GM12892 (cell line): ENCODE measurements around the gene DAO.
A peak's percentile ranks its signal among the peaks of the same experiment; 100 is the strongest.
"Not testable (repeated sequence)": the region's sequence is repeated elsewhere in the genome, so short reads cannot be mapped to it uniquely, and the experiment has no call there.

ENCODE experiments used
- DNase-seq: peaks from one replicate; pipeline ENCODE4 v3.0.0; 2011; ENCODE audit not compliant: insufficient read length
- FAIRE-seq: peaks from 2 replicates; lab custom pipeline; 2011; peaks lifted over from hg19 to GRCh38; lab: Jason Lieb, UNC
- POLR2A ChIP-seq: IDR thresholded peaks from 2 replicates; pipeline ENCODE4 v1.6.1; 2011; ENCODE audit warnings: low read depth, low read length, control low read depth
- POLR2AphosphoS5 ChIP-seq: IDR thresholded peaks from 2 replicates; pipeline ENCODE4 v1.6.1; 2011; ENCODE audit warnings: low read depth, low read length, control low read depth
- TAF1 ChIP-seq: IDR thresholded peaks from 2 replicates; pipeline ENCODE4 v1.6.1; 2011; ENCODE audit warnings: low read depth, mild to moderate bottlenecking, control low read depth, low read length, borderline replicate concordance

Gene DAO

DNA sequence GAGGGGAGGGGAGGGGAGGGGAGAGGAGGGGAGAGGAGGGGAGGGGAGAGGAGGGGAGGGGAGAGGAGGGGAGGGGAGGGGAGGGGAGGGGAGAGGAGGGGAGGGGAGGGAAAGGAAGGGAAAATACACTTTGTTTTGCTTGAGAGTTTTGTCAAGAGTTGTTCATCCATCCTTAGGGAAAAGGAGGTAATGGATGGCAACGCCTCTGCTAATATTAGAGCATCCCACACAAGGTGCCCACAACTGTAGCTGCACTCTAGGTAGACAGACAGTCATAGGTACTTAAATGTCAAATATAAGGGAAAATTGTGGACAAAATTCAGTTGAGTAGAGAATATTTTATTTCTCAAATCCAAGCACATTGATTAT, 20.0 kb upstream of the DAO start:
- FAIRE-seq, result no peak

DNA sequence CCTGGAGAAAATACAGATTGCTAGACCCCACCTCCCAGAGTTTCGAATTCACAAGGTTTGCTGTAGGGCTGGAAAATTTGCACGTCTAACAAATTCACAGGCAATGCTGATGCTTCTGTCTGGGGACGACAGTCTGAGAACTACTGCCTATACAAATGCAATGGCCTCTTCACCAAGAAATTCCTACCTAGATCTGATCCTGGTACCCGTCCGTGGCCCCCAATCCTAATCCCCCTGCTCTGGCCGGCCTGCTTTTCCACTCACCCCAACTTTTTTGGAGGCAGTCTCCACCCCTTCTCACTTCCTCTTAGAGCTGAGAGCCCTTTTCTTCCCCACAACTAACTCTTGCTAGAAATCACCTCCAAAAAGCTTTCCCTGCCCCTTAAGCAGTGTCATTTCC, 19.4 kb upstream of the DAO start:
- FAIRE-seq, result peak; percentile 27
- no peak for TF ChIP-seq TAF1
- TF ChIP-seq POLR2A, result no peak
- TF ChIP-seq POLR2AphosphoS5, result no peak
- DNase-seq, result no peak

More for the DNA sequence above, 20.0 kb upstream of the DAO start:
- TF ChIP-seq TAF1 (no peak), POLR2A (no peak), POLR2AphosphoS5 (no peak)
- no peak for DNase-seq

DNA sequence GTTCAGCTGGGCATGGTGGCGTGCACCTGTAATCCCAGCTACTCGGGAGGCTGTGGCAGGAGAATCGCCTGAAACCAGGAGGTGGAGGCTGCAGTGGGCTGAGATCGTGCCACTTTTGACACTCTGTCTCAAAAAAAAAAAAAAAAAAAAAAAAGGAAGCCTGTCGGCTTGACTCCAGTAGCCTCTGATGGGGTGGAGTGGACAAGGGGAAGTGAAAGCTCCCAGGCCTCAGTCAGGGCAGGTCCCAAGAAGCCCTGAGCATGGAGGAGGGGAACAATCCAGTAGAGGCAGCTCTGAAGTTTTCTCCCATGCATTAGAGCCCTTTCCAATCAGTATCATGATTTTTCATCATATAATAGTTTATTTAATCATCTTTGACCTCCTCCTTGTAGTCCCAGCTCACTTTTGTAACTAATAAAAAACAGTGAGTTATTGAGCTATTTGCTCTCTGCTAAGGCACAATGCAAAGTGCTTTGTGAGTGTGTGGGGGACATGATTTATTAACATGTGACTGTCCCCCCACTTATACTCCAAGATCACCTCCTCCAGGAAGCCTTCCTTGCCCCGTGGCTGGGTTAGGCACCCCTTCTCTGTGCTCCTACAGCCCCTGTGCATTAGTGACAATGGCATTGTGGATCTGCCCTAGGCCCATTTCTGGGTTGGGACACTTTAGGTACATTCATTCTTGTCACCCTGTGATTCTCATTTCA, 17.9 kb upstream of the DAO start:
- no peak for DNase-seq
- peak; percentile 70 for FAIRE-seq
- TF ChIP-seq POLR2AphosphoS5 (no peak), TAF1 (no peak), POLR2A (no peak)

DNA sequence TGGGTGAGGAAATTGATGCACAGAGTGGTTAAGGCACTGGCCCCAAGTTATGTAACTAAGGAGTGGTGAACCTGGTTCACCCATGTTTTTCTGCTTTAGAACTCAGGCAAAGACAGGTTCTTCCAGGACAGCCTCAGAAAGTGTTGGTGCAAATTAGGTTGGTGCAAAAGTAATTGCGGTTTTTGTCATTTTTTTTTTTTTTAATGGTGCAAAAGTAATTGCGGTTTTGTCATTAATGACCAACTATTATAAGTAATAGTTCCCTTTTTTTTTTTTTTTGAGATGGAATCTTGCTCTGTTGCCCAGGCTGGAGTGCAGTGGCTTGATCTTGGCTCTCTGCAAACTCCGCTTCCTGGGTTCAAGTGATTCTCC, 17.3 kb upstream of the DAO start:
- TF ChIP-seq POLR2A (no peak), TAF1 (no peak), POLR2AphosphoS5 (no peak)
- FAIRE-seq, result no peak
- DNase-seq, result no peak

DNA sequence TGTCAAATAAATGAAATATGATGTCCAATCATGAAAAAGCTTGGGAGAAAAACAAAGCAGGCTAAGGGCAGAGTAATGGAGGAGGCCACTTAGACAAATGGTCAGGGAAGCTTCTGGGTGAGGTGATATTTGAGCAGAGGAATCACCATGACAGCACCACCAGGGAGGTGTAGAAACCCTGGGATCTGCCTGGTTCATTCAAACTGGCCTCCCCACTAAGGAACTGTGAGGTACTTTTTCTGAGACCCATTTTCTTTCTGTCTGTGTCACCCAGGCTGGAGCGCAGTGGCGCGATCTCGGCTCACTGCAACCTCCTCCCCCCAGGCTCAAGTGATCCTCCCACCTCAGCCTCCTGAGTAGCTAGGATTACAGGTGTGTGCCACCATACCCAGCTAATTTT, 14.7 kb upstream of the DAO start:
- DNase-seq, result no peak
- FAIRE-seq, result no peak
- TF ChIP-seq TAF1 (no peak), POLR2AphosphoS5 (no peak), POLR2A (no peak)

DNA sequence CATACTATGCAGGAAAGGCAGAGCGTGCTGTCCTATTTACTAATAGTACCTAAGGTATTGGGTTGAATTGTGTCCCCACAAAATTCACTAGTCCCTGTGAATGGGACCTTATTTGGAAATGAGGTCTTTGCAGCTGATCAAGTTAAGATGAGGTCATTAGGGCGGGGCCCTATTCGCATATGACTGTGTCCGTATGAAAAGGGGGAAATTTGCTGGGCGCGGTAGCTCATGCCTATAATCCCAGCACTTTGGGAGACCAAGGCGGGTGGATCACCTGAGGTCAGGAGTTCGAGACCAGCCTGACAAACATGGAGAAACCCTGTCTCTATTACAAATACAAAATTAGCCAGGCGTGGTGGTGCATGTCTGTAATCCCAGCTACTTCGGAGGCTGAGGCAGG, 13.8 kb upstream of the DAO start:
- FAIRE-seq, result not testable (repeated sequence)

DNA sequence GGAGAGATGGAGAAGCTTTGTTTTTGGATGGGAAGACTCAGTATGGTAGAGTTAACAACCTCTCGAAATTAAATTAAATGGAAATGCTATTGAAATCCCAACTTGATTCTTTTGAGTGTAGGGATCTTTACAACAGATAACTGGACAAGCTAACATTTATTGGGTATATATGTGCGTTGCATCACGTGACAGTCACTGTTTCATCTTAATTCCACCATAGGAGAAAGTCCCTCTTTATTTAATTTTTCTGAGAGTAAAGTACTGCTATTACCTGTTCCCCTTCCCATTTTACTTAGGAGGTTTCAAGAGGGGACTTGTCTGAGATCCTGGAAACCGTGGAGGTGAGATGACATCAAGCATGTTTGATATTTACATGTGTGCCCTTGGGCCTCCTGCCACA, 11.1 kb upstream of the DAO start:
- FAIRE-seq (no peak), DNase-seq (no peak)
- no peak for TF ChIP-seq POLR2A
- no peak for TF ChIP-seq POLR2AphosphoS5
- TF ChIP-seq TAF1, result no peak

More for the DNA sequence above, 13.8 kb upstream of the DAO start:
- not testable (repeated sequence) for DNase-seq

DNA sequence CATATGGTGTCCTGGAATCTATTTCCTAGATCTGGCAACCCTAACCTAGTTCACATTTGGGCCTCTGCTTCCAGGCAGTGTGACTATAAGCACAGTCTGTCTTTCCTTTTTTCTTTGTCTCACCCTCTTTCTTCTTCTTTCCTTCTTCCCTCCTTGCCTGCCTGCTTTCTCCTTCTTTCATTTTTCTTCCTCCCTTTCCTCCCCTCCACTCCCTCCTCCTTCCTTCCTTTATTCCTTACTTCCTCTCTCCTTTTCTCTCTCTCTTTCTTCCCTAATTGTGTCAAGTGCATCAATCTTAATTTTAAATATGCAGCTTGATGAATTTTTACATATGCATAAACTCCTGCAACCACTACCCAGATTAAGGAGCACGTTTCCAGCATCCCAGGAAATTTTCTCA, 4.6 kb upstream of the DAO start:
- no peak for TF ChIP-seq POLR2AphosphoS5
- TF ChIP-seq POLR2A, result no peak
- no peak for TF ChIP-seq TAF1
- DNase-seq, result no peak
- FAIRE-seq, result no peak

DNA sequence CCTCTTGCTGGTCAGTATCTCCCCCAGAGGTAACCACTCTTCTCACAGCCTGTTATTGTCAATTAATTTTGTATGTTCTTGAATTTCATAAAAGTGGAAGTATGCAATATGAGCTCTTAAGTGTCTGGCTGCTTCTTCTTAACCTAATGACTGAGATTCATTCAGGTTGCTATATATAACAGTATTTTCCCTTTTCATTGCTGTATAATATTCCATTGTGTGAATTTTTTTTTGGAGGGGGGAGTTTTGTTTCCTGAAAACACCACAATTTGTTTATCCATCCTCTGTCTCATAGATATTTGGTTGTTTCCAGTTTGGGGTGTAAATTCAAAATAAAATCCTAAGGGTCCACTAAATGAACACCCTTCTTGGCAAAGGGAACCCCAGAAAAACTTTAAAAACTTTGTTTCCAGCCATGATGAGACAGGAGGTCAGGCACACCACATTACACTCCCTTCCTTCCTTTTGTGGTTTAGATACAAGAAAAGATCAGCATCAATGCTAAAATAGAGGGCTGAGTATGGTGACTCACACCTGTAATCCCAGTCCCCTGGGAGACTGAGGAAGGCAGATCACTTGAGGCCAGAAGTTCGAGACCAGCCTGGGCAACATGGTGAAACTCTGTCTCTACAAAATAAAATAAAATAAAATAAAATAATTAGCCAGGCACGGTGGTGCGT, 4.1 kb upstream of the DAO start:
- DNase-seq (no peak), FAIRE-seq (no peak)
- TF ChIP-seq POLR2A (no peak), TAF1 (no peak), POLR2AphosphoS5 (no peak)

DNA sequence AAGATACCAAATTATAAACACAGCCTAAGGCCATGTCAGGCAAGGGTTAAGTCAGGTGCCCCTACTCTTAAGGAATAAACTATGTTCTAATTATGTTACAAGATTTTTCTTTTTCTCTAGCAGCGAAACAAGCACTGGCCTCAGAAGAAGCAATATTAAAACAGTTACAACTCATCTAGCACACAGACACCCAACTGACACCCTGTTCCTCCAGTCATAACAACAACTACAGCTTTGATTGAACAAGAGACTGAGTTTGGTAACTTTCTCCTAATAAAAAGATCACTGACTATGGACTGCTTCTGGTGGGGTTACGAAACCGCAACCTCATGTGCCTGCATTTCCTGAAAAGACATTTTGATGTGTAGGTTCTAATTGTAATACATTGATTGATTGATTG, 3.3 kb upstream of the DAO start:
- TF ChIP-seq TAF1 (no peak), POLR2AphosphoS5 (no peak), POLR2A (no peak)
- FAIRE-seq (no peak), DNase-seq (no peak)

DNA sequence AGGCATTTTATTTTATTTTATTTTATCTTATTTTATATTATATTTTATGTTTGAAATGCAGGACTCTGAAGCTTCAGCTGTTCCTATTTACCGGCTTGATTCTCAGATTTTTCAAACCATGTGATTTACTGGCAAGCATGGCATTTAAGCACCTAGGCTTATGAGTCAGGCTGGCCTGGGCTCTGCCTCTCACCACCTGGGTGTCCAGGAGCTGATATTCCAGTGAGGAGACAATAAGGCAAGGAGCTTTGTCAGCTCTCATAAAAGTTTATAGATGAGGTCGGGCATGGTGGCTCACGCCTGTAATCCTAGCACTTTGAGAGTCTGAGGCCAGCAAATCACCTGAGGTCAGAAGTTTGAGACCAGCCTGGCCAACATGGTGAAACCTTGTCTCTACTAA, 2.1 kb downstream of the DAO start:
- FAIRE-seq, result no peak
- no peak for TF ChIP-seq POLR2A
- no peak for TF ChIP-seq TAF1
- TF ChIP-seq POLR2AphosphoS5, result no peak
- no peak for DNase-seq
